GM12864 (cell line): ENCODE data around the gene KRT7.

Source experiments
- DNase-seq: peaks from one replicate; pipeline ENCODE4 v3.0.0-alpha.2; 2011; ENCODE audit warnings: low read depth
- H3K4me3 ChIP-seq: 2 replicates; pipeline ENCODE4 v1.5.1; 2011; ENCODE audit warnings: mild to moderate bottlenecking, low read depth, low read length, control low read depth
- CTCF ChIP-seq: IDR thresholded peaks from 2 replicates; pipeline ENCODE4 v1.5.1; 2011; ENCODE audit warnings: low read depth, mild to moderate bottlenecking, moderate library complexity, low read length, control low read depth, inconsistent platforms; ENCODE audit errors: missing control alignments

KRT7 gene

GRCh38 chr12:52187206-52187605, 45.8 kb upstream of the KRT7 start:
- H3K4me3 ChIP-seq = no peak overlapping the region
- TF ChIP-seq CTCF = no peak
- no peak for DNase-seq

DNA sequence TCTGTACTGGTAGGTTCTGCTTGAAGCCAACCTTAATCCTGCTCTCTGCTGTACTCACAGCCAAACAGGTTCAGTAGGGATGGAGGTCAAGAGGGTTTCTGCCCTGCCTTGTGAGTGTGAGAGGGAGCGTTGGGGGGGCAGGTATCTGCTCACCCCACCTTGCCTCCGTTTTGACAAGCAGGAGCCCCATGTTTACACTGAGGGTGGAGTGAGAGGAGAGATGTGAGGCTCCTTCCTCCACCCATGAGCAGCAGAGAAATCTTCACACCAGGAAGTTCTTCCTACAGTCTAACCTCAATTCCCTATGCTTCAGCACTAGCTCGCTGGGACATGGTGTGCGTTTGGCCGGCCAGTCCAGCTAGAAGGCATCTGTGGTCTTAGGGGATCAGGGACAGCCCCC, 45.4 kb upstream of the KRT7 start:
- TF ChIP-seq CTCF = no peak
- DNase-seq = no peak
- no peak overlapping the region for H3K4me3 ChIP-seq

DNA sequence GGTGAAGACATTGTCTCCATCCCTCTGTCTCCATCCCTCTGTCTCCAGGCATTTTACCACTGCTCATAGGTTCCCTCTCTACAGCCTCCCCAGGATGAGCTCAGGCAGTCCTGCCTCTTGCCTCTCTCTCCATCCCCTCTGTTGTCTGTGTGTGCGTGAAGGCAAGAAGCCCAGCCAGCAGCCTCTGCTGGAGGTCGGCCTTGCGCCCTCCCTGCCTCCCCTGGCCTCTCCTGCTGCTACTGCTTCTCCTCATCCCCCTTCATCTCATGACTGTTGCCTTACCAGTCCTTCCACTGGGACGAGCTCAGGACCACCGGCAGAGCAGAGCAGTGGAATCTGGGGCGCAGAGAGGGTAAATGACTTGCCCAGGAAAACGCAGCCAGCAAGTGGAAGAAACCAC, 44.4 kb upstream of the KRT7 start:
- no peak for DNase-seq
- no peak for TF ChIP-seq CTCF
- H3K4me3 ChIP-seq = no peak overlapping the region

GRCh38 chr12:52189376-52190174, 43.5 kb upstream of the KRT7 start:
- no peak overlapping the region for H3K4me3 ChIP-seq
- TF ChIP-seq CTCF = no peak
- DNase-seq = no peak

DNA sequence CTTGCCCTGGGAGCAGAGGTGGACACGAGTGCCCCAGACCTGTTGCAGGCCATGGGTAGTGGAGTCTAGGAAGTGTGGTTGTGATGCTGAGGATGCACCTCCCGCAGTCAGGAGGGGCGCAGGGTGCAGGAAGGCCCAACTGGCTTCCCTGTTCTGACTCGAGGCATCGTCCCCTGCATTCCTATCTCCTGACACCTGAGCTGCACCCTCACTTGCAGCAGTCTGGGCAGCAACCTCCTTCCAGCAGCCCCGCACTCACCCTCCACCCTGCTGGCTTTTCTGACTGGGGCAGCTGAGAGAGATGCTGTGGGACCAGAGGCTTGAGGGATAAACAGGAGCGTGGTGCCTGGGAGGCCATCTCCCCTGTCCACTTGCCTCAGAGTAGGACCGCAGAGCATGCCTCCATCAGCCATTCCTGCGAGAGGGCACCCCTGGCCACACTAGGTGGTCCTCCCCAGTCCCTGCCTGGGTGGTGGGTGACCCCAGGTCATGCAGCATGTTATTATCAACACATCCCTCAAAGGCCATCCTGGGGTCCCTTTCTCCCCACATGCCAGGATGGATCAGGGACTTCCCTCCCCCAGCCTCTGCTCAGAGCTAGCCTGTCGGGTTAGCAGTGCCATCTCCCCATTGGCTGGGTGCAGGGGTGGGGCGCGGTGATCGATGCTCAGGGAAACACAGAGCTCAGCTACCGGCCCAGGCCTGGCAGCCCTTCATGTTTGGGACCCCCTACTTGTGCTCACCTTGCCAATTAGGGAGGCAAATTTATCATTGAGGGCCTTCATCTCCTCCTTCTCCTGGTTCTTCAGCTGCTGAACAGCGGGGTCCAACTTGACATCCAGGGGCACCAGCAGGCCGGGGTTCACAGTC, 41.9 kb upstream of the KRT7 start:
- no peak overlapping the region for H3K4me3 ChIP-seq
- DNase-seq = no peak

More for the DNA sequence above, 41.9 kb upstream of the KRT7 start:
- no peak for TF ChIP-seq CTCF
